GM12878 (cell line): ENCODE data around the gene CYP2U1. TPM values are rescaled to one million over a fixed set of nuclear protein-coding genes. Genes with fewer than 3 reads are reported as not detected.

Experiments
- ATAC-seq: fragments of 200-7000 bp; cut with Tn5 transposase; 3 replicates; pipeline ENCODE4 v1.9.1; 2020; ENCODE audit warnings: mild to moderate bottlenecking, moderate library complexity
- BruUV-seq: library from RNA; stranded (reverse); fragments of 400-500 nt; replicated peaks from 2 replicates; lab custom pipeline; 2021; lab: Mats Ljungman, UMichigan
- CTCF ChIA-PET: fragments of 300-600 bp; sonication (Branson Sonifier 250); formaldehyde crosslinking; extraction: SDS; loops from one replicate; lab custom pipeline; 2021; ENCODE audit warnings: inconsistent platforms; lab: Yijun Ruan, JAX
- POLR2A ChIA-PET: fragments of 350-600 bp; formaldehyde crosslinking; extraction: SDS; loops from one replicate; lab custom pipeline; 2021; ENCODE audit warnings: inconsistent platforms; lab: Charles Lee
- RAD21 ChIA-PET: fragments of 300-600 bp; sonication (Branson Sonifier 250); formaldehyde crosslinking; loops from one replicate; lab custom pipeline; 2023; ENCODE audit warnings: antibody characterized with exemption; ENCODE audit not compliant: unreplicated experiment; lab: Charles Lee
- SMC1A ChIA-PET: fragments of 300-600 bp; sonication (Branson Sonifier 250); formaldehyde crosslinking; loops from one replicate; lab custom pipeline; 2023; ENCODE audit not compliant: unreplicated experiment, uncharacterized antibody; lab: Charles Lee
- DNase-seq: peaks from one replicate; pipeline ENCODE4 v3.0.0-alpha.2; 2011; ENCODE audit warnings: low read depth, low spot score
- FAIRE-seq: peaks from 3 replicates; lab custom pipeline; 2011; peaks lifted over from hg19 to GRCh38; lab: Jason Lieb, UNC
- H2AFZ ChIP-seq: 2 replicates; pipeline ENCODE4 v1.6.0; 2011; ENCODE audit warnings: low read depth, low read length, control low read depth; ENCODE audit not compliant: control insufficient read depth
- H3K27ac ChIP-seq: 2 replicates; pipeline ENCODE4 v1.5.1; 2011; ENCODE audit warnings: control low read depth; ENCODE audit not compliant: control insufficient read depth, insufficient read depth
- H3K27me3 ChIP-seq, 2 experiments: replicated peaks in 1 of 2; 2 replicates each; pipeline versions ENCODE4 v1.6.0 to v1.6.1; 2011; ENCODE audit warnings: low read length in 1 of 2; ENCODE audit not compliant: control insufficient read depth in 2 of 2, insufficient read depth in 2 of 2
- H3K36me3 ChIP-seq, 2 experiments: 2 replicates each; pipeline ENCODE4 v1.5.1; 2011; ENCODE audit warnings: low read length in 1 of 2; ENCODE audit not compliant: control insufficient read depth in 2 of 2, insufficient read depth in 2 of 2
- H3K4me1 ChIP-seq: 2 replicates; pipeline ENCODE4 v1.6.1; 2011; ENCODE audit warnings: mild to moderate bottlenecking, low read length, moderate library complexity, mixed read lengths; ENCODE audit not compliant: control insufficient read depth, insufficient read depth
- H3K4me2 ChIP-seq: 2 replicates; pipeline ENCODE4 v1.6.0; 2011; ENCODE audit warnings: control low read depth; ENCODE audit not compliant: control insufficient read depth, insufficient read depth
- H3K4me3 ChIP-seq: fragments of 200-600 bp; sonication (generic); 2 replicates; pipeline ENCODE4 v1.5.1; 2016
- H3K79me2 ChIP-seq: 2 replicates; pipeline ENCODE4 v1.6.0; 2011; ENCODE audit warnings: low read length; ENCODE audit not compliant: control insufficient read depth, insufficient read depth
- H3K9ac ChIP-seq: 2 replicates; pipeline ENCODE4 v1.8.0; 2011; ENCODE audit warnings: low read length, control low read depth, mixed read lengths; ENCODE audit not compliant: control insufficient read depth, insufficient read depth
- H3K9me3 ChIP-seq: replicated peaks from 3 replicates; pipeline ENCODE4 v1.5.1; 2011; ENCODE audit warnings: mild to moderate bottlenecking, low read length; ENCODE audit not compliant: control insufficient read depth, insufficient read depth
- H4K20me1 ChIP-seq: 2 replicates; pipeline ENCODE4 v1.6.0; 2011; ENCODE audit not compliant: control insufficient read depth, insufficient read depth
- BHLHE40 ChIP-seq, 2 experiments: fragments of 450-650 bp in 1 of 2; IDR thresholded peaks; 2 replicates each; pipeline ENCODE4 v1.6.1; 2011 to 2017; ENCODE audit warnings: low read depth in 2 of 2, borderline replicate concordance in 1 of 2, improper control_type of control experiment in 1 of 2, low read length in 1 of 2, mild to moderate bottlenecking in 1 of 2
- BRCA1 ChIP-seq: IDR thresholded peaks from 2 replicates; pipeline ENCODE4 v1.6.1; 2011; ENCODE audit warnings: low read depth, low read length, improper control_type of control experiment
- CBFB ChIP-seq: IDR thresholded peaks from 2 replicates; pipeline ENCODE4 v1.6.1; 2016; ENCODE audit warnings: antibody characterized with exemption, low read depth
- CHD2 ChIP-seq: IDR thresholded peaks from 2 replicates; pipeline ENCODE4 v1.6.1; 2011; ENCODE audit warnings: low read depth, low read length, improper control_type of control experiment, borderline replicate concordance
- HDAC2 ChIP-seq: fragments of 200-600 bp; sonication (generic); IDR thresholded peaks from 2 replicates; pipeline ENCODE4 v1.6.1; 2017
- IKZF1 ChIP-seq: fragments of 450-650 bp; conservative IDR thresholded peaks from 2 replicates; pipeline ENCODE4 v1.6.1; 2017; ENCODE audit warnings: antibody characterized with exemption, mild to moderate bottlenecking
- KLF5 ChIP-seq: fragments of 450-650 bp; IDR thresholded peaks from 2 replicates; pipeline ENCODE4 v1.6.1; 2014; ENCODE audit warnings: mild to moderate bottlenecking; ENCODE audit not compliant: partially characterized antibody
- MAX ChIP-seq: IDR thresholded peaks from 2 replicates; pipeline ENCODE4 v1.6.1; 2012; ENCODE audit warnings: low read depth, low read length, improper control_type of control experiment
- MEF2A ChIP-seq: IDR thresholded peaks from 2 replicates; pipeline ENCODE4 v1.6.1; 2011; ENCODE audit warnings: low read depth, mild to moderate bottlenecking, low read length, moderate library complexity; ENCODE audit not compliant: insufficient read depth
- MYC ChIP-seq: IDR thresholded peaks from 2 replicates; pipeline ENCODE4 v1.6.1; 2011; ENCODE audit warnings: mild to moderate bottlenecking, low read length, moderate library complexity, inconsistent platforms; ENCODE audit not compliant: insufficient read depth, insufficient replicate concordance, insufficient read length, severe bottlenecking
- NFXL1 ChIP-seq: fragments of 450-650 bp; IDR thresholded peaks from 2 replicates; pipeline ENCODE4 v1.6.1; 2017; ENCODE audit warnings: antibody characterized with exemption, mild to moderate bottlenecking, borderline replicate concordance
- NR2F1 ChIP-seq: fragments of 450-650 bp; conservative IDR thresholded peaks from 2 replicates; pipeline ENCODE4 v1.6.1; 2017; ENCODE audit warnings: mild to moderate bottlenecking
- PAX5 ChIP-seq: IDR thresholded peaks from 2 replicates; pipeline ENCODE4 v1.6.1; 2011; ENCODE audit warnings: low read depth, low read length, borderline replicate concordance
- POU2F2 ChIP-seq: IDR thresholded peaks from 3 replicates; pipeline ENCODE4 v1.6.1; 2011; ENCODE audit warnings: low read depth, mild to moderate bottlenecking, low read length, borderline replicate concordance
- RB1 ChIP-seq: fragments of 450-650 bp; formaldehyde crosslinking; IDR thresholded peaks from 2 replicates; pipeline ENCODE4 v1.6.1; 2017; ENCODE audit warnings: mild to moderate bottlenecking, borderline replicate concordance
- RELB ChIP-seq: fragments of 450-650 bp; IDR thresholded peaks from 2 replicates; pipeline ENCODE4 v1.6.1; 2017; ENCODE audit warnings: low read depth, mild to moderate bottlenecking, moderate library complexity
- RUNX3 ChIP-seq: IDR thresholded peaks from 2 replicates; pipeline ENCODE4 v1.6.1; 2012; ENCODE audit warnings: low read length, inconsistent platforms
- TAF1 ChIP-seq: IDR thresholded peaks from 2 replicates; pipeline ENCODE4 v1.6.1; 2011; ENCODE audit warnings: mild to moderate bottlenecking, low read depth, low read length, borderline replicate concordance
- TARDBP ChIP-seq: IDR thresholded peaks from 2 replicates; pipeline ENCODE4 v1.6.1; 2016; ENCODE audit warnings: borderline replicate concordance
- TCF12 ChIP-seq: IDR thresholded peaks from 2 replicates; pipeline ENCODE4 v1.6.1; 2011; ENCODE audit warnings: low read depth, mild to moderate bottlenecking, low read length
- USF1 ChIP-seq: IDR thresholded peaks from 2 replicates; pipeline ENCODE4 v1.6.1; 2011; ENCODE audit warnings: borderline replicate concordance, low read depth, mild to moderate bottlenecking, moderate library complexity, mixed read lengths, low read length; ENCODE audit not compliant: insufficient read depth; ENCODE audit errors: extremely low read length
- ZNF24 ChIP-seq: fragments of 450-650 bp; IDR thresholded peaks from 2 replicates; pipeline ENCODE4 v1.6.1; 2017; ENCODE audit warnings: antibody characterized with exemption, mild to moderate bottlenecking
- ZSCAN29 ChIP-seq: fragments of 450-650 bp; IDR thresholded peaks from 2 replicates; pipeline ENCODE4 v1.6.1; 2017; ENCODE audit warnings: mild to moderate bottlenecking, moderate library complexity
- ZZZ3 ChIP-seq: IDR thresholded peaks from 2 replicates; pipeline ENCODE4 v1.6.1; 2011; ENCODE audit warnings: low read depth; ENCODE audit not compliant: control insufficient read depth, insufficient read length
- WGBS: methylation state at CpG from one replicate; pipeline ENCODE4 v1.1.6; 2016; ENCODE audit warnings: low lambda C conversion rate; ENCODE audit not compliant: insufficient replicate concordance, insufficient coverage; ENCODE audit errors: missing lambda C conversion rate; 5-methylcytosine and 5-hydroxymethylcytosine counted together
- in situ Hi-C: fragments of 300-500 bp; cut with MboI; formaldehyde crosslinking; loops from 9 replicates; pipeline ENCODE4 v1.14.3; 2018; ENCODE audit warnings: mixed read lengths
- intact Hi-C: fragments of 100-400 bp; cut with micrococcal nuclease; formaldehyde crosslinking; loops from one replicate; pipeline ENCODE4 v1.14.2; 2022; ENCODE audit not compliant: unreplicated experiment
- polyA plus RNA-seq, 11 experiments: library from polyadenylated mRNA; depleted of rRNA in 4 of 11; unstranded in 6 of 11; stranded (reverse) in 5 of 11; fragments of >200 nt; fragmentation: Nextera tagmentation in 4 of 11; fragmentation: Illumina TruSeq in 1 of 11; extraction: Ambion mirVana in 4 of 11; extraction: Trizol in 1 of 11; gene quantifications; 1 replicate in 1 of 11; 2 replicates in 10 of 11; pipeline versions ENCODE4 v1.2.1 to v1.2.3, GENCODE V29; 2011 to 2016; ENCODE audit warnings: inconsistent platforms in 2 of 11, missing spikeins in 2 of 11, low read depth in 1 of 11
- total RNA-seq, 4 experiments: library from RNA; depleted of rRNA in 3 of 4; stranded (reverse); fragments of >200 nt in 3 of 4; fragmentation: Illumina TruSeq in 1 of 4; extraction: Trizol in 1 of 4; gene quantifications; 2 replicates each; pipeline versions ENCODE4 v1.2.1 to v1.2.3, GENCODE V29; 2013 to 2021

CYP2U1 gene
- total and polyA plus RNA-seq, 10 of the 15 experiments (the other 5 are each of a cell fraction or from before 2014, with no cell fraction given): 0.41 to 3.4 (median 2.9) TPM

GRCh38 chr4:107931775-107932321 lies 499 bp downstream of the CYP2U1 start:
- no peaks in the 10 kb centered on the region for H4K20me1 ChIP-seq
- SMC1A ChIA-PET: no interaction called here
- peak overlapping the region; percentile 73 for H3K4me3 ChIP-seq
- POLR2A ChIA-PET: no interaction called here
- no peak for FAIRE-seq
- 0% methylated on average over 20 of the region's 45 CpGs for WGBS
- peak overlapping the region; percentile 94 for H2AFZ ChIP-seq
- CTCF ChIA-PET: no interaction called here
- H3K27me3 ChIP-seq: peaks cover 0 to 2% of the 10 kb centered on the region in 2 experiments; a peak in 1 of 4 replicates
- H3K9ac ChIP-seq: peak overlapping the region; percentile 57; the same call in 1 of the 2 replicates
- intact Hi-C loops: no loop called here
- no peak; the same call in 2 of the 3 replicates for ATAC-seq
- H3K4me2 ChIP-seq: peak overlapping the region; percentile 82
- H3K9me3 ChIP-seq: no peaks in the 10 kb centered on the region
- in situ Hi-C loops: no loop called here
- H3K36me3 ChIP-seq: no peaks in the 10 kb centered on the region
- RAD21 ChIA-PET: no interaction called here
- H3K79me2 ChIP-seq: no peaks in the 10 kb centered on the region
- H3K27ac ChIP-seq: no peak overlapping the region; the same call in 1 of the 2 replicates
- H3K4me1 ChIP-seq: peaks cover 10% of the 10 kb centered on the region; the same call in 1 of the 2 replicates
- no peak for DNase-seq
- no TSS peak for BruUV-seq
- TF ChIP-seq RB1 (0 out of 2 replicates have a peak, but pooled peaks have one; percentile 12), POU2F2 (no peak), NFXL1 (no peak), KLF5 (no peak), HDAC2 (no peak), ZSCAN29 (no peak), RELB (no peak), NR2F1 (no peak), ZZZ3 (no peak), BRCA1 (no peak), ZNF24 (no peak), IKZF1 (0 out of 2 replicates have a peak, but pooled peaks have one; percentile 20), TCF12 (peak; percentile 39; the same call in 1 of the 2 replicates), PAX5 (no peak), RUNX3 (peak; percentile 6; the same call in 1 of the 2 replicates), TAF1 (no peak), BHLHE40 (IDR thresholded peaks at IDR 0.05; ENCODE audit: borderline replicate concordance in 1 of 2, low read depth in 2 of 2, low read length in 1 of 2) (peak; percentile 47 to 84; a peak in 3 of 4 replicates), TARDBP (no peak), CHD2 (no peak), USF1 (peak; percentile 85), MEF2A (no peak), MAX (0 out of 2 replicates have a peak, but pooled peaks have one; percentile 12), CBFB (no peak), MYC (peak; percentile 35)
